NT2/D1 (cell line): ENCODE data around the gene FUT3.

Source experiments
- SUZ12 ChIP-seq: IDR thresholded peaks from 2 replicates; pipeline ENCODE4 v1.6.1; 2011; ENCODE audit not compliant: insufficient read length, insufficient read depth; ENCODE audit errors: extremely low read depth
- YY1 ChIP-seq: IDR thresholded peaks from 2 replicates; pipeline ENCODE4 v1.6.1; 2011; ENCODE audit not compliant: insufficient read length, insufficient read depth
- ZNF274 ChIP-seq: IDR thresholded peaks from 2 replicates; pipeline ENCODE4 v1.6.1; 2011; ENCODE audit warnings: mild to moderate bottlenecking, low read depth, low read length

GRCh38 chr19:5798244-5798643 lies 53.0 kb downstream of the FUT3 start:
- TF ChIP-seq YY1 (no peak), SUZ12 (no peak), ZNF274 (no peak)
